GM21447 (cell line): Measurements from ENCODE around the gene LBX1.
"Not testable (repeated sequence)": the region's sequence is repeated elsewhere in the genome, so short reads cannot be mapped to it uniquely, and the experiment has no call there.

Source experiments
- ATAC-seq: cut with Tn5 transposase; IDR thresholded peaks from one replicate; pipeline ENCODE4 v1.9.1; 2021; ENCODE audit not compliant: unreplicated experiment

Gene LBX1

DNA sequence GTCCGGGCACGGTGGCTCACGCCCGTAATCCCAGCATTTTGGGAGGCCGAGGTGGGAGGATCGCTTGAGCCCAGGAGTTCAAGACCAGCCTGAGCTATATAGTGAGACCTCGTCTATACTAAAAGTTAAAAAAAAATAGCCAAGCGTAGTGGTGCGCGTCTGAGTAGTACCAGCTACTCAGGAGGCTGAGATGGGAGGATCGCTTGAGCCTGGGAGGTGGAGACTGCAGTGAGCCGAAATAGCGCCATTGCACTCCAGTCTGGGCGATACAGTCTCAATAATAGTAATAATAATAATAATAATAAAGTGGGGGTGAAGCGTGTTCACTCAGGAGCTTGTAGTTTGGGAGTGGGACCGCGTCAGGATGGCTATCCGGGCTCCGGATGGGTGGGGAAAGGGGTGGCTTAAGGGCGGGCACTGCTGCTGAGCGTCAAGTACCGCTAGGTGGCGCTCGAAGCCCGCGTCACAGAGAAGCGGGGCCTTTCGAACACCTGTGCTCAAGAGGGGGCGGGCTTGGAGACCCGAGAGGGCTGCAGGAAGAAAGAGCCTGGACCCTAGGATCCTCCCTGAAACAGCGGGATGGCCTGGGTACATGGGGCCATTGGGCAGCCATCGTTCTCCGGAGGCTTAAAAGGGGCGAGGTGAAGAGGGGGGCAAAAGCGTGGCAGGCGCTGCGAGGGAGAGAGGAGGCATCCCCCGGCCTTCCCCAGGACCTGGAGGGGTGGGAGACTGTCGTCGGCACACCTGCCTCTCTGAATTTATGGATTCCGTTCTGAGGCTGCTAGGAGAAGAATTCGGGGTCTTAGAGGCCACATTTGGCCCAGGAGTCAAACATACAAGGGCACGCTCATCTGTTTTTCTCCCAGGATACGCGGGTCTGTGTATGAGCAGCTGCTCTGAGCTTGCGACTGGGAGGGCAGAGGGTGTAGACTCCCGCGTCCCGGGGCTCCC is 14.5 kb downstream of the LBX1 start:
- ATAC-seq = no peak

GRCh38 chr10:101208543-101208942 is 20.7 kb downstream of the LBX1 start:
- no peak for ATAC-seq

DNA sequence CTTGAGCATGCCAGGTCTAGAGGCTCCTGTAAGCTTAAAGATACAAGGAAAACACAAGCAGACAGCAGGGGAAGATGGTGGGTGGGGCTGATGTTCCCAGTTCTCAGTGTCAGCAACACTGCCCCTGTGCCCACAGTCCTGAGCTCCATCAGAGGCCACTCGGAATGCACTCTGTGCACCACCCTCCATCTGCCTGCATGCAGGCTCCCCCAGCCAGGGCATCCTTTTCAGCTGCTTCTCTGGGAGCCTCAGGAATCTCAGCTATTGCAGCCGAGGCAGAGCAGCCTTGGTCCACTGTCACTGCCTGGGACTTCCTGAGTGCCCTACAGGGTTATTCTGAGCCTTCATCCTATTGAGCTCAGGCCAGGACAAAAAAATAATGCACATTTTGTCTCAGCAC is 22.2 kb downstream of the LBX1 start:
- no peak for ATAC-seq

GRCh38 chr10:101202667-101203066 is 26.6 kb downstream of the LBX1 start:
- ATAC-seq = not testable (repeated sequence)

- not testable (repeated sequence) for ATAC-seq
Observed at GRCh38 chr10:101198326-101198977, 30.8 kb downstream of the LBX1 start.

DNA sequence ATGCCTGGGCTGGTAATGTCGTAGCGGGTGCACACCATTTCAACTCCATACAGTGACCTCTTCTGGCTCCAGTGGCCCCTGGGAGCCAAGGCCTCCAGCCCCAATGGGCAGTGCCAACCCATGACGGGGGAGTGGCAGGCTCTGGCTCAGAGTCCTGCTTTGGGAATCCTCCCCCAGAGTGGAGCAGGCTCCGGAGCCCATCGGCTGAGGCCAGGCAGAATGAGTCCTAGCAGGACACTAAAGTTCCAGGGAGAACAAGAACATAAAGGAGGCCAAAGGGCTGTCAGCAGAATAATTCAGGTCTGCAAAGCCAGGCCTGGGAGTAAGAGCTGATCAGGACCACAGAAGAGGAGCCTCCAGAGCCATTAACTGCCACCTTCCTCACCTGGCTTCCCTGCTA is 33.3 kb downstream of the LBX1 start:
- no peak for ATAC-seq

DNA sequence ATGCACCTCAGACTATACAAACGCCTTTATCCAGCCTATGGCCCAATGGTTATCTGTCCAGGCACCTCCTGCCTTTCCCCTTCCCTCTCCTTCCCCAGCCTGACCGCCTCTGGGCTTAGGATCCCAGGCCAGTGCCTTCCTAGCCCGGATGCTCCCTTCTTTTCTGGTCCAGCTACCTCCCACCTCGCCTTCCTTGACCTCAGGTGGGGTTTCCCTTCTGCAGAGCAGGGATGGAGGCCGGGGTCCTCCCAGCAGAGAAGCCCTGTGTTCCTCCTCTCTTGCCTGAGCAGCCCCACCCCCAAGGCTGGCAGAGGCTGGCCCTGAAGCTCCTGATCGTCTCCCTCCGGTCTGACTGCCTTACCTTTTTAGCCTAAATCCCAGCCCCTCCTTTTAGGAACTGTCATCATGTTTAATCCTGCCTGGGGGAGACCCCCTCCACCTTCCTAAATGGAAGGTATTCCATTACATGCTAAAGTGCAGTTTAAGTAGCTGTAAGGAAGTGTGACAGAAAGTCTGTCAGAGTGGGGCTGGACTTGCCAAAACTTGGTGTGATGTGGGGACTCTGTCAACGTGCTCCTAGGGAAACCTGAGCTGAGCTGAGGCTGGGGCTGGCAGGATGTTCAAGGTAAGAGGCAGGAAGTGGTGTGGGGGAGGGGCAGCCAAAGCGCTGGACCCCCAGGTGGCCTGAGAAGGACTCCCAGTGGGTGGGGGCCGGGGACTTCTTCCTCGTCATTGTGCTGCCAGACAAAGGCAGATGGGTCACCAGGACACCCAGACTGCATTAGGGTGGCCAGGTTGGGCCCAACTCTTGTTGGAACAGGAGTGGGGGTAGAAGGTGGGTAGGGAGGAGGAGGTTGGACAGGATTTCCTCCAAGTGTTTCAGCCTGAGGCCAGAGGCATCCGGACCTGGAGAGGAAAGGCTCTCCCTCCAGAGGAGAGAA is 39.5 kb downstream of the LBX1 start:
- no peak for ATAC-seq

GRCh38 chr10:101188942-101189341 is 40.3 kb downstream of the LBX1 start:
- ATAC-seq = no peak

DNA sequence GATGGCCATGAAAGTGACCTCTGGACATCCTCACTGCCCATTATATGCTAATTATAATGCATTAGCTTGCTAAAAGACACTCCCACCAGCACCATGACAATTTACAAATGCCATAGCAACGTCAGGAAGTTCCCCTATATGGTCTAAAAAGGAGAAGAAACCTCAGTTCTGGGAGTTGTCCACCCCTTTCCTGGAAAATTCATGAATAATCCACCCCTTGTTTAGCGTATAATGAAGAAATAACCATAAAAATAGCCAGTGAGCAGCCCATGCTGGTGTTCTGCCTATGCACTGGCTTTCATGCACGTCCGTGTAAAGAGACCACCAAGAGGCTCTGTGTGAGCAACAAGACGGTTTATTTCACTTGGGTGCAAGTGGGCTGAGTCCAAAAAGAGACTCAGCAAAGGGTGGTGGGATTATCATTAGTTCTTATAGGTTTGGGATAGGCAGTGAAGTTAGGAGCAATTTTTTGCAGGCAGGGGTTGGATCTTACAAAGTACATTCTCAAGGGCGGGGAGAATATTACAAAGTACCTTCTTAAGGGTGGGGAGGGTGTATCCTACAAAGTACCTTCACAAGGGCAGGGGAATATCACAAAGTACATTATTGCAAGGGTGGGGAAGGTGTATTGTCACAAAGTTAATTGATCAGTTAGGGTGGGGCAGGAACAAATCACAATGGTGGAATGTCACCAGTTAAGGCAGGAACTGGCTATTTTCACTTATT is 45.6 kb downstream of the LBX1 start:
- ATAC-seq = no peak

DNA sequence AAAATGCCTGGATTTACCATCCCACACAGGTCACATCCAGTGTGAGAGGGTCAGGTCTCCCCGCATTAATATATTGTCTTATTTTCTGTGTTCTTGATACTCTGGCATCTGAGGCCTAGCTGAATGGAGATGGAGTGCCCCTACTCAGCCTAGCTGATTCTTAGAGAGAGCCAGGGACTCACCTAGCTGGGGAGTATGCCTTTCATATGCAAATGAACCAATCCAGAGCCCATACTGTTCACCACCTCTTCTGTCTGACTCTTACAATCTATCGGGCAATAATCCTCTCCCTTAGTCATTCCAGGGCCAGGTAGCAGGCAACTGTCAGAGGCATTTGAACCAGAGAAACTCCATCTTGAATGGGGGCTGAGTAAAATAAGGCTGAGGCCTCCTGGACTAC is 46.3 kb downstream of the LBX1 start:
- no peak for ATAC-seq
